Measurements from ENCODE around the gene TRABD2A. TPM values are rescaled to one million over a fixed set of nuclear protein-coding genes. Genes with fewer than 3 reads are reported as not detected.

The TRABD2A gene
- total and polyA plus RNA-seq, 9 of the 15 experiments (the other 6 are each of a cell fraction or from before 2014, with no cell fraction given) = 0.07 to 0.45 (median 0.25) TPM

GRCh38 chr2:84881581-84882413 lies 913 bp upstream of the TRABD2A start (continued):
- no peak for TF ChIP-seq BRF1 (IDR thresholded peaks at IDR 0.05; ENCODE audit: borderline replicate concordance, extremely low read depth, insufficient read length)
- no peak for TF ChIP-seq THAP7 (CRISPR knock-in tag; IDR thresholded peaks at IDR 0.05)
- TF ChIP-seq ZNF586 (CRISPR knock-in tag; conservative IDR thresholded peaks at IDR 0.05) = no peak
- TF ChIP-seq SREBF1 (IDR thresholded peaks at IDR 0.05; ENCODE audit: borderline replicate concordance, low read depth, low read length) = no peak
- TF ChIP-seq HCFC1 (IDR thresholded peaks at IDR 0.05; ENCODE audit: low read depth, low read length) = 0 out of 2 replicates have a peak, but pooled peaks have one; percentile 35
- no peak for TF ChIP-seq NFE2 (IDR thresholded peaks at IDR 0.05; ENCODE audit: low read depth)
- TF ChIP-seq ETS2 (tag; IDR thresholded peaks at IDR 0.05; ENCODE audit: borderline replicate concordance, poor library complexity, severe bottlenecking) = no peak
- TF ChIP-seq CTCF (IDR thresholded peaks at IDR 0.05 in 2 of 3, conservative IDR thresholded peaks at IDR 0.05 in 1 of 3; ENCODE audit: insufficient read depth in 2 of 3, low read depth in 1 of 3, low read length in 3 of 3) = peak; percentile 71 to 82 (median 80)
- TF ChIP-seq HIVEP1 (CRISPR knock-in tag; IDR thresholded peaks at IDR 0.05) = no peak
- no peak for TF ChIP-seq NRF1 (conservative IDR thresholded peaks at IDR 0.05 in 1 of 2, IDR thresholded peaks at IDR 0.05 in 1 of 2)
- TF ChIP-seq ZNF609 (CRISPR knock-in tag; IDR thresholded peaks at IDR 0.05; ENCODE audit: borderline replicate concordance) = no peak
- TF ChIP-seq ZFP1 (CRISPR knock-in tag; IDR thresholded peaks at IDR 0.05) = no peak
- no peak for TF ChIP-seq ZNF277 (CRISPR knock-in tag; IDR thresholded peaks at IDR 0.05; ENCODE audit: borderline replicate concordance)
- TF ChIP-seq DEAF1 (CRISPR knock-in tag; IDR thresholded peaks at IDR 0.05) = peak; percentile 57
- TF ChIP-seq NFRKB (IDR thresholded peaks at IDR 0.05; ENCODE audit: low read depth) = no peak
- TF ChIP-seq SMARCA5 (IDR thresholded peaks at IDR 0.05) = no peak
